ENCODE measurements around the gene CD46.
"Not testable (repeated sequence)": the region's sequence is repeated elsewhere in the genome, so short reads cannot be mapped to it uniquely, and the experiment has no call there.

Gene CD46

GRCh38 chr1:207751790-207752455 lies at the start of gene CD46:
CD46 (plus strand) TSS chr1:207752054; CDS start chr1:207752213, 159 bp downstream.
- DNase-seq (ENCODE audit: low read depth): peak; percentile 97
- no peak for TF ChIP-seq CTCF (IDR thresholded peaks at IDR 0.05; ENCODE audit: insufficient read depth, low read depth, low read length, missing control alignments)
- peak within 1 kb of the TSS; percentile 91 for H3K4me3 ChIP-seq (ENCODE audit: low read length)

- no peak for TF ChIP-seq CTCF (IDR thresholded peaks at IDR 0.05; ENCODE audit: insufficient read depth, low read depth, low read length, missing control alignments)
- DNase-seq (ENCODE audit: low read depth): no peak
- no peak overlapping the region for H3K4me3 ChIP-seq (ENCODE audit: low read length)
Observed at GRCh38 chr1:207702317-207702716, 49.5 kb upstream of the CD46 start.

- no peak for TF ChIP-seq CTCF (IDR thresholded peaks at IDR 0.05; ENCODE audit: insufficient read depth, low read depth, low read length, missing control alignments)
- H3K4me3 ChIP-seq (ENCODE audit: low read length): no peak overlapping the region
- DNase-seq (ENCODE audit: low read depth): no peak
Observed at GRCh38 chr1:207703712-207704111, 48.1 kb upstream of the CD46 start.

- H3K4me3 ChIP-seq (ENCODE audit: low read length): not testable (repeated sequence)
- DNase-seq (ENCODE audit: low read depth): peak; percentile 28
Observed at GRCh38 chr1:207708004-207708403, 43.9 kb upstream of the CD46 start.

- H3K4me3 ChIP-seq (ENCODE audit: low read length): no peak overlapping the region
- no peak for DNase-seq (ENCODE audit: low read depth)
- no peak for TF ChIP-seq CTCF (IDR thresholded peaks at IDR 0.05; ENCODE audit: insufficient read depth, low read depth, low read length, missing control alignments)
Observed at GRCh38 chr1:207711285-207711684, 40.6 kb upstream of the CD46 start.

GRCh38 chr1:207712701-207713100 lies 39.2 kb upstream of the CD46 start:
- not testable (repeated sequence) for DNase-seq (ENCODE audit: low read depth); H3K4me3 ChIP-seq (ENCODE audit: low read length)

GRCh38 chr1:207713529-207713928 lies 38.3 kb upstream of the CD46 start:
- no peak overlapping the region for H3K4me3 ChIP-seq (ENCODE audit: low read length)
- no peak for TF ChIP-seq CTCF (IDR thresholded peaks at IDR 0.05; ENCODE audit: insufficient read depth, low read depth, low read length, missing control alignments)
- DNase-seq (ENCODE audit: low read depth): no peak

GRCh38 chr1:207719234-207719633 lies 32.6 kb upstream of the CD46 start:
- no peak for TF ChIP-seq CTCF (IDR thresholded peaks at IDR 0.05; ENCODE audit: insufficient read depth, low read depth, low read length, missing control alignments)
- no peak for DNase-seq (ENCODE audit: low read depth)

GRCh38 chr1:207728200-207728858 lies 23.5 kb upstream of the CD46 start:
- H3K4me3 ChIP-seq (ENCODE audit: low read length); DNase-seq (ENCODE audit: low read depth): not testable (repeated sequence)

More at GRCh38 chr1:207719234-207719633, 32.6 kb upstream of the CD46 start:
- H3K4me3 ChIP-seq (ENCODE audit: low read length): no peak overlapping the region

GRCh38 chr1:207737503-207738157 lies 14.2 kb upstream of the CD46 start:
- not testable (repeated sequence) for DNase-seq (ENCODE audit: low read depth); H3K4me3 ChIP-seq (ENCODE audit: low read length)

GRCh38 chr1:207738158-207738659 lies 13.6 kb upstream of the CD46 start:
- DNase-seq (ENCODE audit: low read depth); H3K4me3 ChIP-seq (ENCODE audit: low read length): not testable (repeated sequence)

All from epithelial cell of esophagus (primary cell).